Measurements from ENCODE around the gene ESRRG.

DNA sequence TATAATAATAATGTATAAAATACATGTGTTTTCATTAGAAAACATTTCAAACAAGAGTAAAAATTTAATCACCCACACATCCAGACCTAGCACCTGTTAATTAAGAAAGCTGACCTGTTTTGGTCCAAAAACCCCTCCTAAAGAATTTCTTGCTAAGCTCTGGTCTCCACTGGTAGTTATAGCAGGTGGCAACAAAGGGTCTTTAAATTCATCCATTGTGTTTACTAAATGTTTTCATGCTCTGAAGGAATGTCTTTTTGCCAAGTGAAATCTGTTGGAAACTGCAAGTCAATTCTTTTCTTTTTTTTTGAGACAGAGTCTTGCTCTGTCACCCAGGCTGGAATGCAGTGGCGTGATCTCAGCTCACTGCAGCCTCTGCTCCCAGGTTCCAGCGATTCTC is 141.1 kb downstream of the ESRRG start:
- TF ChIP-seq, protein P1, sequence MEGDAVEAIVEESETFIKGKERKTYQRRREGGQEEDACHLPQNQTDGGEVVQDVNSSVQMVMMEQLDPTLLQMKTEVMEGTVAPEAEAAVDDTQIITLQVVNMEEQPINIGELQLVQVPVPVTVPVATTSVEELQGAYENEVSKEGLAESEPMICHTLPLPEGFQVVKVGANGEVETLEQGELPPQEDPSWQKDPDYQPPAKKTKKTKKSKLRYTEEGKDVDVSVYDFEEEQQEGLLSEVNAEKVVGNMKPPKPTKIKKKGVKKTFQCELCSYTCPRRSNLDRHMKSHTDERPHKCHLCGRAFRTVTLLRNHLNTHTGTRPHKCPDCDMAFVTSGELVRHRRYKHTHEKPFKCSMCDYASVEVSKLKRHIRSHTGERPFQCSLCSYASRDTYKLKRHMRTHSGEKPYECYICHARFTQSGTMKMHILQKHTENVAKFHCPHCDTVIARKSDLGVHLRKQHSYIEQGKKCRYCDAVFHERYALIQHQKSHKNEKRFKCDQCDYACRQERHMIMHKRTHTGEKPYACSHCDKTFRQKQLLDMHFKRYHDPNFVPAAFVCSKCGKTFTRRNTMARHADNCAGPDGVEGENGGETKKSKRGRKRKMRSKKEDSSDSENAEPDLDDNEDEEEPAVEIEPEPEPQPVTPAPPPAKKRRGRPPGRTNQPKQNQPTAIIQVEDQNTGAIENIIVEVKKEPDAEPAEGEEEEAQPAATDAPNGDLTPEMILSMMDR (IDR thresholded peaks at IDR 0.05; ENCODE audit: extremely low read depth in 1 of 2, insufficient read depth in 1 of 2, low read depth in 1 of 2, low read length in 2 of 2) = no peak
- TF ChIP-seq GATA2 (IDR thresholded peaks at IDR 0.05; ENCODE audit: insufficient read depth, insufficient read length, low read depth, low read length) = no peak
- TF ChIP-seq EZH2 (IDR thresholded peaks at IDR 0.05; ENCODE audit: borderline replicate concordance, low read depth, low read length, severe bottlenecking) = no peak
- no peak for TF ChIP-seq JUN (IDR thresholded peaks at IDR 0.05; ENCODE audit: borderline replicate concordance, insufficient read depth, insufficient read length, low read depth)
- TF ChIP-seq POLR2A (IDR thresholded peaks at IDR 0.05; ENCODE audit: low read depth, low read length) = no peak
- TF ChIP-seq POLR2AphosphoS5 (IDR thresholded peaks at IDR 0.05; ENCODE audit: insufficient read depth, low read depth, low read length) = no peak
- TF ChIP-seq, protein P2, sequence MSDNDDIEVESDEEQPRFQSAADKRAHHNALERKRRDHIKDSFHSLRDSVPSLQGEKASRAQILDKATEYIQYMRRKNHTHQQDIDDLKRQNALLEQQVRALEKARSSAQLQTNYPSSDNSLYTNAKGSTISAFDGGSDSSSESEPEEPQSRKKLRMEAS (IDR thresholded peaks at IDR 0.05; ENCODE audit: insufficient read depth, insufficient read length) = no peak
- no peak for TF ChIP-seq FOS (IDR thresholded peaks at IDR 0.05; ENCODE audit: borderline replicate concordance, insufficient read depth, low read length)
- TF ChIP-seq MYC (IDR thresholded peaks at IDR 0.05; ENCODE audit: low read depth, low read length) = no peak
